ENCODE results near the gene USH1C. TPM values are rescaled to one million over a fixed set of nuclear protein-coding genes. Genes with fewer than 3 reads are reported as not detected.

USH1C gene
- total RNA-seq, 1 donor = not detected

- H3K4me3 ChIP-seq (ENCODE audit: low read depth, low read length) = no peak overlapping the region
- no peak for TF ChIP-seq CTCF (IDR thresholded peaks at IDR 0.05; ENCODE audit: insufficient read depth, low read depth, low read length)
- DNase-seq (ENCODE audit: low read depth) = no peak
These were observed 17.3 kb upstream of the USH1C start for GRCh38 chr11:17561526-17561925.

DNA sequence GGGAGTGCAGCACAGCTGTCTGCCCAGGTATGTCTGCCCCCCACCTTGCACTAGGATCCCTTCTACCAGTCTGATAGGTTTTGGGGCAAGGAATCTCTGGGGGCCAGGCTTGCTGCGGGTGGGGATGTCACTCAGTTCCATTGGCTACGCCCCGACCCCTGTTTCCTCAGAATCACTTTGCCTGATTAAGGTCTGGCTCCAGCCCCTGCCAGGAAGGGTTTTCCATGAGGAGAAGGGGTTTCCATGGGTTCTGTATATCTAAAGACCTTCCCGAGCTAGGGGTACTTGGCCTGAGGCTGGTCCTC, 16.8 kb upstream of the USH1C start:
- TF ChIP-seq CTCF (IDR thresholded peaks at IDR 0.05; ENCODE audit: insufficient read depth, low read depth, low read length) = no peak
- no peak for DNase-seq (ENCODE audit: low read depth)
- no peak overlapping the region for H3K4me3 ChIP-seq (ENCODE audit: low read depth, low read length)

DNA sequence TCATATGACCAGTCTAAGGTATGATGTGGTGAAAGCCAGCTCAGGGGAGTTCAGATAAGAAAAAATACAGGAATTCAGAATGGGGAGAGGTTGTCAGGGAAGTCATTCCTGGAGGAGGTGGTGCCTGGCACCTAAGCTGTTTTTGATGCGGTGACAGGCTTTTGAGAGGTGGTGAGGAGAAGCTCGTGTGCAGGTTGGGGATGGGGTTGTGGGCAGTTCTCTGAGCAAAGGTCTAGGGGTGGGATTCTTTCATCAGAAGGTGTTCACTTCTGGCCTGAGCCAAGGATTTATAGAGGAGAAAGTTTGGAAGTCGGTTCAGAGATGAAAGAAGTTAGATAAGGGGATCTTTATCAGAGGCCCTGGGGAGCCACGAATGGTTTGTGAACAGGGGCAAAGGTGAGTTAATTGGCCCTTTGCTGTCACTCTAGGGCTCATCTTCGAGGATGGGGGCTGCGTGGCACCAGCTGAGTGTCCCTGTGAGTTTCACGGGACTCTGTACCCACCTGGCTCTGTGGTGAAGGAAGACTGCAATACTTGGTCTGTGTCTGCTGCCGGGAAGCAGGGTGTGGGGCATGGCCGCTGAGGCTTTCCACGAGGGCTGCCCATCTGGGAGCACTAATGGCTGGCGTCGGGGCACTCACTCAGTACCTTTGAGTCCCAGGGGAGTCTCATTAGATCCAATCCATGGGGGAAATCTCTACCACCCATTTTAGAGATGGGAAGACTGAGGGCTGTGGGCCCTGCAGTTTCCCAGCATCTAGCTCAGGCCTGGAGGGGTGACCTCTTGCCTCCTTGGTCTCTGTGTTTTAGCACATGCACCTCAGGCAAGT, 16.3 kb upstream of the USH1C start:
- DNase-seq (ENCODE audit: low read depth) = no peak
- no peak for TF ChIP-seq CTCF (IDR thresholded peaks at IDR 0.05; ENCODE audit: insufficient read depth, low read depth, low read length)
- no peak overlapping the region for H3K4me3 ChIP-seq (ENCODE audit: low read depth, low read length)

DNA sequence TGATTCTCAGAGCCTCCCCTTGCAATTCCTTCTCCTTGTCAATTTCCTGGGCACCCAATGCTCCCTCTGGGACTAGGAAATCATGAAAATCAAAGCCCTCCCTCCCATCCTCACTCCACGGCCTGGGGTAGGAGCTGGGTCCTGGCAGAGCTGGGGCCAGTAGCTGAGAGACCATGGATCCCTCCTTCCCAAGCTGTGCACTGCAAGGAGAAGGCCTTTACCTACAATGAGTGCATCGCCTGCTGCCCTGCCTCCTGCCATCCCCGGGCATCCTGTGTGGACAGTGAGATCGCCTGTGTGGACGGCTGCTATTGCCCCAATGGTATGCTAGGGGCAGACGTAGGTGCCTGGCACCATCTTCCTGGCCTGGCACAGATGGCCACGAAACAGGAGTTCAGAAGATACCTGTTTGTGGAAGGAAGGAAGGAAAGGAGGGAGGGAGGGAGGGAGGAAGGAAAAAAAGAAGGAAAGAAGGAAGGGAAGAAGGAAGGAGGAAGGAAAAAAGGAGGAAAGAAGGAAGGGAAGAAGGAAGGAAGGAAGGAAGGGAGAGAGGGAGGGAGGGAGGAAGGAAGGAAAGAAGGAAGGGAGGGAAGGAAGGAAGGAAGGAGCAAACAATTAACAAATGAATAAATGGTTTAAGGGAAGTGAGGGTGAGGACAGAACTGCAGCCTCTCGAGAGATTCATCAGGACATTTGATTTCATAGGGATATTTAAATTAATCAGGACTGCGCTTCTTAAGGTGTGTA, 15.3 kb upstream of the USH1C start:
- DNase-seq (ENCODE audit: low read depth) = no peak
- no peak overlapping the region for H3K4me3 ChIP-seq (ENCODE audit: low read depth, low read length)

DNA sequence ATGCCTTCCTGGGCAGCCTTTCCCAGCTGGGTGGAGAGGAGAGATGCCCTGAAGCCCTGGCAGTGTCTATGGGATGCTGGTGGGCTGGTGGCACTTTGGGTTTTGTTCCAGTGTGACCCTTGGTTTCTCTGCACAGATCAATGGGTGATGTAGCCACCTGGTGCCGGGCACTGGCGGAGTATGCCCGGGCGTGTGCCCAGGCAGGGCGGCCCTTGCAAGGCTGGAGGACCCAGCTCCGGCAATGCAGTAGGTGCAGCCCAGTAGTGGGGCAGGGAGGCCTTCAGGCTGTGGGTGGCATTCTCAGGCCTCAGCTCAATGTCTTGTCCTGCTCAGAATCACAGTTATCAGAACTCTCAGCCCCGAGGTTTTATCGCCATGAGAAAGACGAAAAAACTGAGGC, 14.7 kb upstream of the USH1C start:
- DNase-seq (ENCODE audit: low read depth) = no peak
- no peak for TF ChIP-seq CTCF (IDR thresholded peaks at IDR 0.05; ENCODE audit: insufficient read depth, low read depth, low read length)
- H3K4me3 ChIP-seq (ENCODE audit: low read depth, low read length) = no peak overlapping the region

More for the DNA sequence above, 15.3 kb upstream of the USH1C start:
- no peak for TF ChIP-seq CTCF (IDR thresholded peaks at IDR 0.05; ENCODE audit: insufficient read depth, low read depth, low read length)

- H3K4me3 ChIP-seq (ENCODE audit: low read depth, low read length) = no peak overlapping the region
- no peak for TF ChIP-seq CTCF (IDR thresholded peaks at IDR 0.05; ENCODE audit: insufficient read depth, low read depth, low read length)
- no peak for DNase-seq (ENCODE audit: low read depth)
These were observed 14.0 kb upstream of the USH1C start for GRCh38 chr11:17558025-17558780.
